ENCODE results near the gene FBXO28. TPM values are rescaled to one million over a fixed set of nuclear protein-coding genes. Genes with fewer than 3 reads are reported as not detected.

The FBXO28 gene
- total RNA-seq, 1 donor from 2014 or later: 40.6 TPM

GRCh38 chr1:224159541-224159940 is 45.6 kb downstream of the FBXO28 start:
- Mint-ChIP-seq H3K27ac (ENCODE audit: unreplicated experiment) (no peak overlapping the region), H3K36me3 (ENCODE audit: low read depth, unreplicated experiment) (peaks cover 26% of the 10 kb centered on the region), H3K4me1 (ENCODE audit: unreplicated experiment) (peaks cover 4% of the 10 kb centered on the region), H3K4me3 (ENCODE audit: unreplicated experiment) (no peak overlapping the region), H3K27me3 (ENCODE audit: unreplicated experiment) (no peaks in the 10 kb centered on the region), H3K9me3 (ENCODE audit: unreplicated experiment) (no peaks in the 10 kb centered on the region)
- no peak for TF ChIP-seq CTCF (IDR thresholded peaks at IDR 0.05; ENCODE audit: unreplicated experiment)
- DNase-seq (ENCODE audit: low spot score): no peak

DNA sequence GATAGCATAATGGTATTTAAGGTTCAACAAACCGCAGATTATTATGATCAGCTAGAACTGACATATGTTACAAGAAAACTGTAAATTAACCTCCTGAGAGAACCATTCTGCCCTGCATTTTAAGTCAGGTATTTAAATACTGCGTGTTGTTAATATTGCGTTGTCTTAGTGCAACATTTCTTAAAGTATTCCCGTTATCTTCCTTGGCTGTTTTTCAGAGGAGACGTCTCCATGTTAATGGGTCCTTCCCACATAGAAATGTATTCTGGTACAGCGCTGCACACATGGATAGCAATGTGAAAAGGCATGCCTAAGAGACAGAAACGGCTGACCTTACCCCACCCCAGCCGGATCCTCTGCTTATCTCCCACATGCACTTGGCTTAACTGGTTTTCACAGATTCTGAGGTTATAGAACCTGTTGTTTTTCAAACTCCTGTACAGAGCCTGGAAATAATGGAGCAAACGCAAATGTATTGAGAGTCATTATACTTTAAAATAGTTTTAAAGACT is 46.3 kb downstream of the FBXO28 start:
- no peak overlapping the region for H3K27ac Mint-ChIP-seq (ENCODE audit: unreplicated experiment)
- H3K4me3 Mint-ChIP-seq (ENCODE audit: unreplicated experiment): no peak overlapping the region
- peaks cover 6% of the 10 kb centered on the region for H3K4me1 Mint-ChIP-seq (ENCODE audit: unreplicated experiment)
- no peak for TF ChIP-seq CTCF (IDR thresholded peaks at IDR 0.05; ENCODE audit: unreplicated experiment)
- no peaks in the 10 kb centered on the region for H3K9me3 Mint-ChIP-seq (ENCODE audit: unreplicated experiment)
- H3K27me3 Mint-ChIP-seq (ENCODE audit: unreplicated experiment): no peaks in the 10 kb centered on the region
- peaks cover 26% of the 10 kb centered on the region for H3K36me3 Mint-ChIP-seq (ENCODE audit: low read depth, unreplicated experiment)
- no peak for DNase-seq (ENCODE audit: low spot score)

GRCh38 chr1:224162768-224163167 is 48.9 kb downstream of the FBXO28 start:
- no peak for TF ChIP-seq CTCF (IDR thresholded peaks at IDR 0.05; ENCODE audit: unreplicated experiment)
- Mint-ChIP-seq H3K27me3 (ENCODE audit: unreplicated experiment) (no peaks in the 10 kb centered on the region), H3K4me3 (ENCODE audit: unreplicated experiment) (no peak overlapping the region), H3K4me1 (ENCODE audit: unreplicated experiment) (peaks cover 6% of the 10 kb centered on the region), H3K9me3 (ENCODE audit: unreplicated experiment) (no peaks in the 10 kb centered on the region), H3K36me3 (ENCODE audit: low read depth, unreplicated experiment) (peaks cover 16% of the 10 kb centered on the region), H3K27ac (ENCODE audit: unreplicated experiment) (no peak overlapping the region)
- DNase-seq (ENCODE audit: low spot score): no peak

DNA sequence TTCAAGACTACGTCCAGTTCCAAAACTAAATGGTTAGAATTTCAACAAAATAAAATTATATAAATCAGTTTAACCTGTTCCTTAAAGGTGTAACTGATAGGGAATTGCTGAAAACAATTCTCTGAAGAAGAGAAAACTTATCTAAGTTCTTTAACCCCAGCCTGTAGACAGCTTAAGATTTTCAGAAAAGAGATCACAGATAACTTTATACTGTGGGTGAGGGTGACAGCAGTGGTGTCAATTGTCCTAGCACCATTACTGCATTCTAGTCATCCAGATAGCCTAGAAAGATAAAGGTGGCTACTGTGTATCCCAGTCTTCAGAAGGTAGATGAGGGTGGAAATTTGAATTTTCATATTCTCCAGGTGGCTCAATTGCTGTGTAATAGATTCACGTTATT is 49.4 kb downstream of the FBXO28 start:
- Mint-ChIP-seq H3K4me1 (ENCODE audit: unreplicated experiment) (peaks cover 6% of the 10 kb centered on the region), H3K36me3 (ENCODE audit: low read depth, unreplicated experiment) (peaks cover 11% of the 10 kb centered on the region), H3K27me3 (ENCODE audit: unreplicated experiment) (no peaks in the 10 kb centered on the region), H3K27ac (ENCODE audit: unreplicated experiment) (no peak overlapping the region), H3K4me3 (ENCODE audit: unreplicated experiment) (no peak overlapping the region), H3K9me3 (ENCODE audit: unreplicated experiment) (no peaks in the 10 kb centered on the region)
- no peak for TF ChIP-seq CTCF (IDR thresholded peaks at IDR 0.05; ENCODE audit: unreplicated experiment)
- DNase-seq (ENCODE audit: low spot score): no peak

GRCh38 chr1:224168859-224169380 is 55.0 kb downstream of the FBXO28 start:
- Mint-ChIP-seq H3K27me3 (ENCODE audit: unreplicated experiment) (peaks cover 5% of the 10 kb centered on the region), H3K4me1 (ENCODE audit: unreplicated experiment) (peaks cover 9% of the 10 kb centered on the region), H3K27ac (ENCODE audit: unreplicated experiment) (no peak overlapping the region), H3K4me3 (ENCODE audit: unreplicated experiment) (no peak overlapping the region), H3K36me3 (ENCODE audit: low read depth, unreplicated experiment) (peaks cover 4% of the 10 kb centered on the region), H3K9me3 (ENCODE audit: unreplicated experiment) (no peaks in the 10 kb centered on the region)
- no peak for TF ChIP-seq CTCF (IDR thresholded peaks at IDR 0.05; ENCODE audit: unreplicated experiment)
- DNase-seq (ENCODE audit: low spot score): no peak
